CD8-positive, alpha-beta memory T cell (primary cell): ENCODE data around the gene RAB3GAP2. TPM values are rescaled to one million over a fixed set of nuclear protein-coding genes. Genes with fewer than 3 reads are reported as not detected.
A peak's percentile ranks its signal among the peaks of the same experiment; 100 is the strongest.

Source experiments
- CTCF ChIA-PET: fragments of 350-600 bp; sonication (Branson Sonifier 250); formaldehyde crosslinking; loops from one replicate; lab custom pipeline; 2021; ENCODE audit warnings: antibody characterized with exemption; lab: Charles Lee
- POLR2A ChIA-PET: fragments of 350-600 bp; sonication (Branson Sonifier 250); formaldehyde crosslinking; loops from one replicate; lab custom pipeline; 2021; ENCODE audit warnings: antibody characterized with exemption; lab: Charles Lee
- DNase-seq, 5 donors: peaks; one replicate each; pipeline versions ENCODE4 v3.0.0 to v3.0.0-alpha.2; 2020 to 2022; ENCODE audit warnings: mixed read lengths in 1 of 5
- H3K27ac ChIP-seq: one replicate; pipeline ENCODE4 v1.7.0; 2013; ENCODE audit warnings: low read depth, mild to moderate bottlenecking, low read length, moderate library complexity
- H3K27me3 ChIP-seq: 2 replicates; pipeline ENCODE4 v1.7.0; 2013; ENCODE audit warnings: low read length, mild to moderate bottlenecking; ENCODE audit not compliant: insufficient read depth, poor library complexity, severe bottlenecking
- H3K36me3 ChIP-seq: 2 replicates; pipeline ENCODE4 v1.7.0; 2013; ENCODE audit warnings: mild to moderate bottlenecking, low read length, moderate library complexity; ENCODE audit not compliant: insufficient read depth
- H3K4me1 ChIP-seq: 2 replicates; pipeline ENCODE4 v1.7.0; 2013; ENCODE audit warnings: mild to moderate bottlenecking, low read length, moderate library complexity; ENCODE audit not compliant: insufficient read depth
- H3K4me3 ChIP-seq: 2 replicates; pipeline ENCODE4 v1.7.0; 2013; ENCODE audit warnings: mild to moderate bottlenecking, low read length
- H3K9me3 ChIP-seq: 2 replicates; pipeline ENCODE4 v1.7.0; 2013; ENCODE audit warnings: mild to moderate bottlenecking, low read length
- H3K27ac Mint-ChIP-seq, 8 donors: one replicate each; pipeline ENCODE4 v1.8.0; 2020 to 2021; ENCODE audit warnings: mixed read lengths in 8 of 8, mild to moderate bottlenecking in 6 of 8, inconsistent platforms in 3 of 8, moderate library complexity in 3 of 8
- H3K27me3 Mint-ChIP-seq, 2 donors: one replicate each; pipeline ENCODE4 v1.8.0; 2020 to 2021; ENCODE audit warnings: mixed read lengths in 2 of 2, mild to moderate bottlenecking in 1 of 2, moderate library complexity in 1 of 2
- H3K36me3 Mint-ChIP-seq, 3 donors: one replicate each; pipeline ENCODE4 v1.8.0; 2020 to 2021; ENCODE audit warnings: mixed read lengths in 3 of 3, inconsistent platforms in 1 of 3, mild to moderate bottlenecking in 1 of 3
- H3K4me1 Mint-ChIP-seq, 3 donors: one replicate each; pipeline ENCODE4 v1.8.0; 2020 to 2021; ENCODE audit warnings: mixed read lengths in 3 of 3, inconsistent platforms in 1 of 3, mild to moderate bottlenecking in 1 of 3
- H3K4me3 Mint-ChIP-seq, 7 donors: one replicate each; pipeline ENCODE4 v1.8.0; 2020 to 2021; ENCODE audit warnings: mixed read lengths in 7 of 7, mild to moderate bottlenecking in 6 of 7, moderate library complexity in 4 of 7, inconsistent platforms in 2 of 7
- H3K9me3 Mint-ChIP-seq, 5 donors: one replicate each; pipeline ENCODE4 v1.8.0; 2020 to 2022; ENCODE audit warnings: mixed read lengths in 5 of 5, mild to moderate bottlenecking in 3 of 5, moderate library complexity in 2 of 5, inconsistent platforms in 1 of 5
- polyA plus RNA-seq: library from polyadenylated mRNA; unstranded; fragments of 300-500 nt; fragmentation: Illumina TruSeq; gene quantifications from one replicate; pipeline ENCODE4 v1.2.3, GENCODE V29; 2021
- total RNA-seq, 2 experiments: library from RNA; stranded (reverse); gene quantifications; one replicate each; pipeline ENCODE4 v1.2.3, GENCODE V29; 2021

Gene RAB3GAP2
- total and polyA plus RNA-seq, 3 experiments from 2014 or later = 26.3 to 44.8 (median 41.8) TPM

GRCh38 chr1:220235462-220235861, 36.8 kb downstream of the RAB3GAP2 start:
- H3K9me3 ChIP-seq = no peaks in the 10 kb centered on the region
- H3K36me3 Mint-ChIP-seq = peaks cover 3 to 28% (median 13%) of the 10 kb centered on the region in 3 donors
- POLR2A ChIA-PET = no interaction called here
- H3K27me3 ChIP-seq = no peaks in the 10 kb centered on the region
- H3K27ac Mint-ChIP-seq = peak overlapping the region in 1 of 8 donors; percentile 3
- CTCF ChIA-PET = no interaction called here
- no peaks in the 10 kb centered on the region for H3K4me1 ChIP-seq
- no peaks in the 10 kb centered on the region for H3K27me3 Mint-ChIP-seq
- H3K4me3 ChIP-seq = no peak overlapping the region
- H3K27ac ChIP-seq = no peak overlapping the region
- peaks cover 24 to 40% (median 33%) of the 10 kb centered on the region in 3 donors for H3K4me1 Mint-ChIP-seq
- no peaks in the 10 kb centered on the region for H3K9me3 Mint-ChIP-seq
- no peak for DNase-seq
- H3K4me3 Mint-ChIP-seq = no peak overlapping the region
- H3K36me3 ChIP-seq = no peaks in the 10 kb centered on the region

- H3K36me3 Mint-ChIP-seq = peaks cover 3 to 37% (median 19%) of the 10 kb centered on the region in 3 donors
- H3K27ac Mint-ChIP-seq = no peak overlapping the region
- CTCF ChIA-PET = no interaction called here
Measured at GRCh38 chr1:220233927-220234326, 38.3 kb downstream of the RAB3GAP2 start.

GRCh38 chr1:220229771-220230170, 42.5 kb downstream of the RAB3GAP2 start:
- no peak overlapping the region for H3K27ac ChIP-seq
- H3K27me3 ChIP-seq = no peaks in the 10 kb centered on the region
- peak overlapping the region in 1 of 8 donors; percentile 25 for H3K27ac Mint-ChIP-seq
- CTCF ChIA-PET = interaction anchor here (1.2 to 2.0 kb wide), 2 partner anchors 9 to 11 kb away, joined by 5 read pairs; no protein-coding TSS in a partner anchor
- peaks cover 46 to 65% (median 64%) of the 10 kb centered on the region in 3 donors for H3K4me1 Mint-ChIP-seq
- POLR2A ChIA-PET = no interaction called here
- no peaks in the 10 kb centered on the region for H3K9me3 ChIP-seq
- H3K4me3 ChIP-seq = no peak overlapping the region
- no peaks in the 10 kb centered on the region for H3K4me1 ChIP-seq
- no peaks in the 10 kb centered on the region for H3K36me3 ChIP-seq
- peaks cover 0 to 63% (median 19%) of the 10 kb centered on the region in 3 donors for H3K36me3 Mint-ChIP-seq
- H3K27me3 Mint-ChIP-seq = no peaks in the 10 kb centered on the region
- no peak overlapping the region for H3K4me3 Mint-ChIP-seq
- no peaks in the 10 kb centered on the region for H3K9me3 Mint-ChIP-seq
- no peak for DNase-seq

More at GRCh38 chr1:220233927-220234326, 38.3 kb downstream of the RAB3GAP2 start:
- Histone ChIP-seq H3K4me1 (no peaks in the 10 kb centered on the region), H3K27me3 (no peaks in the 10 kb centered on the region), H3K36me3 (no peaks in the 10 kb centered on the region), H3K27ac (no peak overlapping the region), H3K9me3 (no peaks in the 10 kb centered on the region), H3K4me3 (no peak overlapping the region)
- no peak for DNase-seq
- Mint-ChIP-seq H3K4me3 (no peak overlapping the region), H3K4me1 (peaks cover 25 to 45% (median 37%) of the 10 kb centered on the region in 3 donors), H3K9me3 (no peaks in the 10 kb centered on the region), H3K27me3 (no peaks in the 10 kb centered on the region)
- POLR2A ChIA-PET = no interaction called here

GRCh38 chr1:220227393-220227792, 44.9 kb downstream of the RAB3GAP2 start:
- peak overlapping the region in 2 of 8 donors; percentile 19 to 66 for H3K27ac Mint-ChIP-seq
- Histone ChIP-seq H3K9me3 (no peaks in the 10 kb centered on the region), H3K27ac (no peak overlapping the region), H3K4me1 (no peaks in the 10 kb centered on the region), H3K27me3 (no peaks in the 10 kb centered on the region), H3K36me3 (no peaks in the 10 kb centered on the region), H3K4me3 (no peak overlapping the region)
- no peaks in the 10 kb centered on the region for H3K9me3 Mint-ChIP-seq
- H3K27me3 Mint-ChIP-seq = no peaks in the 10 kb centered on the region
- peaks cover 51 to 83% (median 82%) of the 10 kb centered on the region in 3 donors for H3K4me1 Mint-ChIP-seq
- DNase-seq = no peak
- peaks cover 0 to 51% (median 17%) of the 10 kb centered on the region in 3 donors for H3K36me3 Mint-ChIP-seq
- ChIA-PET CTCF (interaction anchor here (0.6 to 1.7 kb wide), 2 partner anchors 11 to 140 kb away, joined by 3 to 6 read pairs; no protein-coding TSS in a partner anchor), POLR2A (no interaction called here)
- H3K4me3 Mint-ChIP-seq = no peak overlapping the region

GRCh38 chr1:220226752-220227151, 45.5 kb downstream of the RAB3GAP2 start:
- H3K4me3 ChIP-seq = no peak overlapping the region
- H3K9me3 ChIP-seq = no peaks in the 10 kb centered on the region
- DNase-seq = no peak
- no peaks in the 10 kb centered on the region for H3K27me3 ChIP-seq
- H3K4me1 Mint-ChIP-seq = peaks cover 52 to 87% (median 86%) of the 10 kb centered on the region in 3 donors
- H3K36me3 Mint-ChIP-seq = peaks cover 0 to 46% (median 17%) of the 10 kb centered on the region in 3 donors
- no peaks in the 10 kb centered on the region for H3K36me3 ChIP-seq
- CTCF ChIA-PET = interaction anchor here (1.7 kb wide), 1 partner anchor 10 kb away, joined by 6 read pairs; no protein-coding TSS in a partner anchor
- H3K9me3 Mint-ChIP-seq = no peaks in the 10 kb centered on the region
- H3K27ac Mint-ChIP-seq = peak overlapping the region in 4 of 8 donors; percentile 4 to 68 (median 50)
- POLR2A ChIA-PET = no interaction called here
- no peaks in the 10 kb centered on the region for H3K27me3 Mint-ChIP-seq
- H3K4me3 Mint-ChIP-seq = no peak overlapping the region
- H3K27ac ChIP-seq = no peak overlapping the region
- H3K4me1 ChIP-seq = no peaks in the 10 kb centered on the region

- Mint-ChIP-seq H3K36me3 (peaks cover 0 to 39% (median 17%) of the 10 kb centered on the region in 3 donors), H3K4me3 (no peak overlapping the region), H3K4me1 (peaks cover 55 to 86% (median 84%) of the 10 kb centered on the region in 3 donors), H3K27ac (peak overlapping the region in 4 of 8 donors; percentile 13 to 41 (median 29)), H3K27me3 (no peaks in the 10 kb centered on the region), H3K9me3 (no peaks in the 10 kb centered on the region)
- Histone ChIP-seq H3K9me3 (no peaks in the 10 kb centered on the region), H3K36me3 (no peaks in the 10 kb centered on the region), H3K27me3 (no peaks in the 10 kb centered on the region), H3K4me1 (no peaks in the 10 kb centered on the region), H3K4me3 (no peak overlapping the region), H3K27ac (no peak overlapping the region)
- no peak for DNase-seq
- ChIA-PET POLR2A (no interaction called here), CTCF (interaction anchor here (1.7 kb wide), 1 partner anchor 9 kb away, joined by 6 read pairs; no protein-coding TSS in a partner anchor)
Measured at GRCh38 chr1:220225957-220226356, 46.3 kb downstream of the RAB3GAP2 start.

- no peak overlapping the region for H3K4me3 Mint-ChIP-seq
- H3K27me3 Mint-ChIP-seq = no peaks in the 10 kb centered on the region
- no peak for DNase-seq
- H3K4me1 Mint-ChIP-seq = peaks cover 59 to 94% (median 89%) of the 10 kb centered on the region in 3 donors
- no peak overlapping the region for H3K4me3 ChIP-seq
- peaks cover 0 to 37% (median 19%) of the 10 kb centered on the region in 3 donors for H3K36me3 Mint-ChIP-seq
- POLR2A ChIA-PET = no interaction called here
- no peaks in the 10 kb centered on the region for H3K4me1 ChIP-seq
- peak overlapping the region in 2 of 8 donors; percentile 23 to 54 for H3K27ac Mint-ChIP-seq
- H3K27ac ChIP-seq = no peak overlapping the region
- H3K9me3 Mint-ChIP-seq = no peaks in the 10 kb centered on the region
- no peaks in the 10 kb centered on the region for H3K36me3 ChIP-seq
- H3K9me3 ChIP-seq = no peaks in the 10 kb centered on the region
- CTCF ChIA-PET = no interaction called here
- no peaks in the 10 kb centered on the region for H3K27me3 ChIP-seq
Measured at GRCh38 chr1:220224611-220225124, 47.6 kb downstream of the RAB3GAP2 start.

GRCh38 chr1:220224033-220224432, 48.2 kb downstream of the RAB3GAP2 start:
- Mint-ChIP-seq H3K36me3 (peaks cover 0 to 34% (median 16%) of the 10 kb centered on the region in 3 donors), H3K27me3 (no peaks in the 10 kb centered on the region), H3K9me3 (no peaks in the 10 kb centered on the region), H3K4me1 (peaks cover 64 to 95% (median 92%) of the 10 kb centered on the region in 3 donors), H3K27ac (no peak overlapping the region), H3K4me3 (no peak overlapping the region)
- ChIA-PET CTCF (no interaction called here), POLR2A (no interaction called here)
- Histone ChIP-seq H3K4me1 (no peaks in the 10 kb centered on the region), H3K36me3 (no peaks in the 10 kb centered on the region), H3K27ac (no peak overlapping the region), H3K4me3 (no peak overlapping the region), H3K9me3 (no peaks in the 10 kb centered on the region), H3K27me3 (no peaks in the 10 kb centered on the region)
- no peak for DNase-seq
